ENCODE measurements around the gene PDZD4.

GRCh38 chrX:153845842-153846241, 15.5 kb upstream of the PDZD4 start:
- TF ChIP-seq, protein P1, sequence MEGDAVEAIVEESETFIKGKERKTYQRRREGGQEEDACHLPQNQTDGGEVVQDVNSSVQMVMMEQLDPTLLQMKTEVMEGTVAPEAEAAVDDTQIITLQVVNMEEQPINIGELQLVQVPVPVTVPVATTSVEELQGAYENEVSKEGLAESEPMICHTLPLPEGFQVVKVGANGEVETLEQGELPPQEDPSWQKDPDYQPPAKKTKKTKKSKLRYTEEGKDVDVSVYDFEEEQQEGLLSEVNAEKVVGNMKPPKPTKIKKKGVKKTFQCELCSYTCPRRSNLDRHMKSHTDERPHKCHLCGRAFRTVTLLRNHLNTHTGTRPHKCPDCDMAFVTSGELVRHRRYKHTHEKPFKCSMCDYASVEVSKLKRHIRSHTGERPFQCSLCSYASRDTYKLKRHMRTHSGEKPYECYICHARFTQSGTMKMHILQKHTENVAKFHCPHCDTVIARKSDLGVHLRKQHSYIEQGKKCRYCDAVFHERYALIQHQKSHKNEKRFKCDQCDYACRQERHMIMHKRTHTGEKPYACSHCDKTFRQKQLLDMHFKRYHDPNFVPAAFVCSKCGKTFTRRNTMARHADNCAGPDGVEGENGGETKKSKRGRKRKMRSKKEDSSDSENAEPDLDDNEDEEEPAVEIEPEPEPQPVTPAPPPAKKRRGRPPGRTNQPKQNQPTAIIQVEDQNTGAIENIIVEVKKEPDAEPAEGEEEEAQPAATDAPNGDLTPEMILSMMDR (IDR thresholded peaks at IDR 0.05; ENCODE audit: low read depth, low read length, missing input control), result no peak
- TF ChIP-seq TAF1 (conservative IDR thresholded peaks at IDR 0.05), result no peak
- no peak for TF ChIP-seq YY1 (IDR thresholded peaks at IDR 0.05)
- no peak for TF ChIP-seq HNF4G (IDR thresholded peaks at IDR 0.05)
- no peak for TF ChIP-seq FOXA1 (IDR thresholded peaks at IDR 0.05)
- TF ChIP-seq ZBTB33 (IDR thresholded peaks at IDR 0.05), result no peak
- no peak for TF ChIP-seq SP1 (IDR thresholded peaks at IDR 0.05)
- TF ChIP-seq JUND (IDR thresholded peaks at IDR 0.05), result no peak
- TF ChIP-seq RXRA (IDR thresholded peaks at IDR 0.05), result no peak
- TF ChIP-seq MAX (IDR thresholded peaks at IDR 0.05), result no peak
- no peak for TF ChIP-seq RAD21 (IDR thresholded peaks at IDR 0.05)

All from liver (tissue), 3 donors.